Measurements from ENCODE around the gene TMEM214.

- TF ChIP-seq, protein P1, sequence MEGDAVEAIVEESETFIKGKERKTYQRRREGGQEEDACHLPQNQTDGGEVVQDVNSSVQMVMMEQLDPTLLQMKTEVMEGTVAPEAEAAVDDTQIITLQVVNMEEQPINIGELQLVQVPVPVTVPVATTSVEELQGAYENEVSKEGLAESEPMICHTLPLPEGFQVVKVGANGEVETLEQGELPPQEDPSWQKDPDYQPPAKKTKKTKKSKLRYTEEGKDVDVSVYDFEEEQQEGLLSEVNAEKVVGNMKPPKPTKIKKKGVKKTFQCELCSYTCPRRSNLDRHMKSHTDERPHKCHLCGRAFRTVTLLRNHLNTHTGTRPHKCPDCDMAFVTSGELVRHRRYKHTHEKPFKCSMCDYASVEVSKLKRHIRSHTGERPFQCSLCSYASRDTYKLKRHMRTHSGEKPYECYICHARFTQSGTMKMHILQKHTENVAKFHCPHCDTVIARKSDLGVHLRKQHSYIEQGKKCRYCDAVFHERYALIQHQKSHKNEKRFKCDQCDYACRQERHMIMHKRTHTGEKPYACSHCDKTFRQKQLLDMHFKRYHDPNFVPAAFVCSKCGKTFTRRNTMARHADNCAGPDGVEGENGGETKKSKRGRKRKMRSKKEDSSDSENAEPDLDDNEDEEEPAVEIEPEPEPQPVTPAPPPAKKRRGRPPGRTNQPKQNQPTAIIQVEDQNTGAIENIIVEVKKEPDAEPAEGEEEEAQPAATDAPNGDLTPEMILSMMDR (IDR thresholded peaks at IDR 0.05; ENCODE audit: insufficient read depth, low read length): no peak
- TF ChIP-seq, protein P2, sequence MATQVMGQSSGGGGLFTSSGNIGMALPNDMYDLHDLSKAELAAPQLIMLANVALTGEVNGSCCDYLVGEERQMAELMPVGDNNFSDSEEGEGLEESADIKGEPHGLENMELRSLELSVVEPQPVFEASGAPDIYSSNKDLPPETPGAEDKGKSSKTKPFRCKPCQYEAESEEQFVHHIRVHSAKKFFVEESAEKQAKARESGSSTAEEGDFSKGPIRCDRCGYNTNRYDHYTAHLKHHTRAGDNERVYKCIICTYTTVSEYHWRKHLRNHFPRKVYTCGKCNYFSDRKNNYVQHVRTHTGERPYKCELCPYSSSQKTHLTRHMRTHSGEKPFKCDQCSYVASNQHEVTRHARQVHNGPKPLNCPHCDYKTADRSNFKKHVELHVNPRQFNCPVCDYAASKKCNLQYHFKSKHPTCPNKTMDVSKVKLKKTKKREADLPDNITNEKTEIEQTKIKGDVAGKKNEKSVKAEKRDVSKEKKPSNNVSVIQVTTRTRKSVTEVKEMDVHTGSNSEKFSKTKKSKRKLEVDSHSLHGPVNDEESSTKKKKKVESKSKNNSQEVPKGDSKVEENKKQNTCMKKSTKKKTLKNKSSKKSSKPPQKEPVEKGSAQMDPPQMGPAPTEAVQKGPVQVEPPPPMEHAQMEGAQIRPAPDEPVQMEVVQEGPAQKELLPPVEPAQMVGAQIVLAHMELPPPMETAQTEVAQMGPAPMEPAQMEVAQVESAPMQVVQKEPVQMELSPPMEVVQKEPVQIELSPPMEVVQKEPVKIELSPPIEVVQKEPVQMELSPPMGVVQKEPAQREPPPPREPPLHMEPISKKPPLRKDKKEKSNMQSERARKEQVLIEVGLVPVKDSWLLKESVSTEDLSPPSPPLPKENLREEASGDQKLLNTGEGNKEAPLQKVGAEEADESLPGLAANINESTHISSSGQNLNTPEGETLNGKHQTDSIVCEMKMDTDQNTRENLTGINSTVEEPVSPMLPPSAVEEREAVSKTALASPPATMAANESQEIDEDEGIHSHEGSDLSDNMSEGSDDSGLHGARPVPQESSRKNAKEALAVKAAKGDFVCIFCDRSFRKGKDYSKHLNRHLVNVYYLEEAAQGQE (IDR thresholded peaks at IDR 0.05; ENCODE audit: insufficient replicate concordance, low read depth): no peak
- no peak for TF ChIP-seq POLR2AphosphoS5 (IDR thresholded peaks at IDR 0.05; ENCODE audit: low read depth)
Observed at GRCh38 chr2:27041752-27042151, 9.0 kb downstream of the TMEM214 start.

All from HL-60 (cell line).